NCI-H748 (cell line): ENCODE measurements around the gene TOB2.
"Not testable (repeated sequence)": the region's sequence is repeated elsewhere in the genome, so short reads cannot be mapped to it uniquely, and the experiment has no call there.

Experiments
- DNase-seq: peaks from one replicate; lab custom pipeline; 2025; ENCODE audit not compliant: unreplicated experiment; lab: John Stamatoyannopoulos, UW

The TOB2 gene

GRCh38 chr22:41468381-41469217 is 22.0 kb upstream of the TOB2 start, which contains the start of the genes ACO2 and PHF5A:
ACO2 (plus strand) TSS chr22:41469117; CDS start chr22:41469147, 30 bp downstream.
PHF5A (minus strand) TSS chr22:41468692; CDS start chr22:41468653, 39 bp downstream.
- DNase-seq = peak; percentile 98

- no peak for DNase-seq
Observed at GRCh38 chr22:41461901-41462300, 15.3 kb upstream of the TOB2 start.

GRCh38 chr22:41460071-41460470 is 13.5 kb upstream of the TOB2 start:
- not testable (repeated sequence) for DNase-seq

- no peak for DNase-seq
Observed at GRCh38 chr22:41459431-41459830, 12.8 kb upstream of the TOB2 start.

- DNase-seq = no peak
Observed at GRCh38 chr22:41458161-41458728, 11.6 kb upstream of the TOB2 start.

- DNase-seq = peak; percentile 99
Observed at GRCh38 chr22:41448189-41448808, 1.7 kb upstream of the TOB2 start.

- peak; percentile 82 for DNase-seq
Observed at GRCh38 chr22:41447435-41448188, 1.0 kb upstream of the TOB2 start.

GRCh38 chr22:41446057-41446501 is 522 bp downstream of the TOB2 start:
- DNase-seq = peak; percentile 51

- DNase-seq = peak; percentile 43
Observed at GRCh38 chr22:41445129-41446056, 1.2 kb downstream of the TOB2 start.

- DNase-seq = peak; percentile 98
Observed at GRCh38 chr22:41444360-41445128, 2.1 kb downstream of the TOB2 start.

GRCh38 chr22:41442240-41442792 is 4.3 kb downstream of the TOB2 start:
- no peak for DNase-seq

- not testable (repeated sequence) for DNase-seq
Observed at GRCh38 chr22:41440511-41440910, 6.1 kb downstream of the TOB2 start.

GRCh38 chr22:41437198-41437597 is 9.4 kb downstream of the TOB2 start:
- no peak for DNase-seq

GRCh38 chr22:41436322-41437113 is 10.1 kb downstream of the TOB2 start:
- no peak for DNase-seq

GRCh38 chr22:41435560-41435959 is 11.0 kb downstream of the TOB2 start:
- DNase-seq = no peak

- not testable (repeated sequence) for DNase-seq
Observed at GRCh38 chr22:41434361-41435003, 12.1 kb downstream of the TOB2 start.

- not testable (repeated sequence) for DNase-seq
Observed at GRCh38 chr22:41433480-41433879, 13.1 kb downstream of the TOB2 start.

- DNase-seq = no peak
Observed at GRCh38 chr22:41431656-41432055, 14.9 kb downstream of the TOB2 start.
